T follicular helper cell (primary cell): Measurements from ENCODE around the gene SEMA3G.

ENCODE experiments used
- DNase-seq: peaks from one replicate; pipeline ENCODE4 v3.0.0-alpha.2; 2020; ENCODE audit warnings: low read depth

Gene SEMA3G

GRCh38 chr3:52420388-52420787 is 24.5 kb downstream of the SEMA3G start:
- no peak for DNase-seq

- no peak for DNase-seq
Measured at GRCh38 chr3:52415800-52416199, 29.1 kb downstream of the SEMA3G start.

- DNase-seq, result no peak
Measured at GRCh38 chr3:52408466-52408865, 36.4 kb downstream of the SEMA3G start.

- no peak for DNase-seq
Measured at GRCh38 chr3:52407779-52408178, 37.1 kb downstream of the SEMA3G start.

GRCh38 chr3:52406791-52407510 is 38.0 kb downstream of the SEMA3G start:
- DNase-seq, result no peak

GRCh38 chr3:52406231-52406661 is 38.7 kb downstream of the SEMA3G start:
- DNase-seq, result no peak

- no peak for DNase-seq
Measured at GRCh38 chr3:52405601-52406110, 39.2 kb downstream of the SEMA3G start.

- no peak for DNase-seq
Measured at GRCh38 chr3:52405066-52405465, 39.8 kb downstream of the SEMA3G start.

- no peak for DNase-seq
Measured at GRCh38 chr3:52404391-52404790, 40.5 kb downstream of the SEMA3G start.

GRCh38 chr3:52403955-52404354 is 40.9 kb downstream of the SEMA3G start:
- DNase-seq, result no peak

- no peak for DNase-seq
Measured at GRCh38 chr3:52403271-52403841, 41.5 kb downstream of the SEMA3G start.

- no peak for DNase-seq
Measured at GRCh38 chr3:52402706-52403270, 42.1 kb downstream of the SEMA3G start.

GRCh38 chr3:52402101-52402521 is 42.8 kb downstream of the SEMA3G start:
- DNase-seq, result no peak

GRCh38 chr3:52401551-52401950 is 43.4 kb downstream of the SEMA3G start:
- DNase-seq, result no peak

GRCh38 chr3:52401021-52401420 is 43.9 kb downstream of the SEMA3G start:
- DNase-seq, result no peak

- DNase-seq, result no peak
Measured at GRCh38 chr3:52400275-52400793, 44.6 kb downstream of the SEMA3G start.

- no peak for DNase-seq
Measured at GRCh38 chr3:52399593-52399992, 45.3 kb downstream of the SEMA3G start.

GRCh38 chr3:52399131-52399530 is 45.8 kb downstream of the SEMA3G start:
- DNase-seq, result no peak

GRCh38 chr3:52398670-52399081 is 46.2 kb downstream of the SEMA3G start:
- no peak for DNase-seq

GRCh38 chr3:52397676-52398399 is 47.1 kb downstream of the SEMA3G start:
- no peak for DNase-seq

GRCh38 chr3:52396907-52397591 is 47.9 kb downstream of the SEMA3G start:
- no peak for DNase-seq
